IPS-NIHi7 (cell line): ENCODE results near the gene TMPRSS12.
"Not testable (repeated sequence)": the region's sequence is repeated elsewhere in the genome, so short reads cannot be mapped to it uniquely, and the experiment has no call there.

Source experiments
- DNase-seq: peaks from one replicate; pipeline ENCODE4 v3.0.0; 2012; ENCODE audit warnings: mixed read lengths; ENCODE audit errors: extremely low spot score

Gene TMPRSS12

DNA sequence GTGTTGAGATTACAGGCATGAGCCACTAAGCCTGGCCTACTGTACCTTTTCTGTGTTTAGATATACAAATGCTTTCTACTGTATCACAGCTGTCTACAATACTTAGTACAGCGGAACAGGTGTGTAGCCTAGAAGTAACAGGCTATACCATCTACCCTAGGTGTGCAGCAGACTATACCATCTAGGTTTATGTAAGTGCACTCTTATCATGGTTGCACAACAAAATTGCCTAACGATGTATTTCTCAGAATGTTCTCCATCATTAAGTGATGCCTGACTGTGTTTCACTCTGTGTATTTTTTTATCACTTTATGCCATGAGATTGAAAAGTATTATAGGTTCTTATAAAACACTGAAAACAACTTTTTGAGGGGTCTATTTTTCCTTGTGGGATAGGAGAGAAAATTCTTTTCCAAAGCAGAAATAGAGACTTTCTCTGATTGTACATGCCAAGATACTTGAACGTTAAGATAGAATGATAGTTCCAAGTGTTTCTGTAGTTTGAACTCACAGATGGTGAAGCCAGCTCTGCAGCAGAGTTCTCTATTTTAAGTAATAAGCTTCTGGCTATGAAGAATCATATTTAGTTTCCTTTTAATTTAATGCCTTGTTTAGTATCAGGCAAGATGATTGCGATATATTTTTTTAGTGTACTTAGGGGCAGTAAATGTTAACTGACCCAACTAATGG, 17.0 kb downstream of the TMPRSS12 start:
- no peak for DNase-seq

GRCh38 chr12:50862316-50862715, 19.6 kb downstream of the TMPRSS12 start:
- no peak for DNase-seq

- no peak for DNase-seq
Observed at GRCh38 chr12:50865266-50865665, 22.5 kb downstream of the TMPRSS12 start.

- not testable (repeated sequence) for DNase-seq
Observed at GRCh38 chr12:50868881-50869280, 26.2 kb downstream of the TMPRSS12 start.

DNA sequence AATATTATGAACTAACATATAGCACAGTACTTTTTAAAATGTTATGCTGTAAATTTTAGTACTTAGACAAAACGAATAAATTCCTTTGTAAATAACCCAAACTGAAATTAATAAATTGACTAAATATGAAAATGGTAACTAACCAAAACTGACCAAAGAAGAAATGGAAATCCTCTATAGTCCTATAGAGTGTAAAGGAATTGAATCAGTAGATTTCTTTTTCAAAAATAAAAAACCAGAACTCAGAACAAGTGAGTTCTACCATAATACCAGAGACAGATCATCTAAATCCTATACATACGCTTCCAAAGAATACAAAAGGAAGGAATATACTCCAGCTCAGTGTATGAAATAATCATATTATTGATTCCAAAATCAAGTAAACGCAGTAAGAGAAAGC, 39.8 kb downstream of the TMPRSS12 start:
- no peak for DNase-seq

GRCh38 chr12:50887191-50887590, 44.5 kb downstream of the TMPRSS12 start:
- DNase-seq = no peak

- DNase-seq = no peak
Observed at GRCh38 chr12:50888666-50889065, 45.9 kb downstream of the TMPRSS12 start.

DNA sequence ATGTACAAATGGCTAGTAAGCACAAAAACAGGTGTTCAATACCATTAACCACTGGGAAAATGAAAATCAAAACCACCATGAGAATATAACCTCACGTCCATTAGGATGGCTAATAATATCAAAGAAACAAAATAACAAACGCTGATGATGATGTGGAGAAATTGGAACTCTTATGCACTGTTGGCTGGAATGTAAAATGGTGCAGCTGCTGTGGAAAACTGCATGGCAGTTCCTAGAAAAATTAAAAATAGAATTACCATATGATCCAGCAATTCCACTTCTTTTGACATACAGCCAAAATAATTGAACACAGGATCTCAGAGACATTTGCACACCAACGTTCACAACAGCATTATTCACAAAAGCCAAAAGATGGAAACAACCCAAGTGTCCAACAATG, 51.5 kb downstream of the TMPRSS12 start:
- DNase-seq = no peak

DNA sequence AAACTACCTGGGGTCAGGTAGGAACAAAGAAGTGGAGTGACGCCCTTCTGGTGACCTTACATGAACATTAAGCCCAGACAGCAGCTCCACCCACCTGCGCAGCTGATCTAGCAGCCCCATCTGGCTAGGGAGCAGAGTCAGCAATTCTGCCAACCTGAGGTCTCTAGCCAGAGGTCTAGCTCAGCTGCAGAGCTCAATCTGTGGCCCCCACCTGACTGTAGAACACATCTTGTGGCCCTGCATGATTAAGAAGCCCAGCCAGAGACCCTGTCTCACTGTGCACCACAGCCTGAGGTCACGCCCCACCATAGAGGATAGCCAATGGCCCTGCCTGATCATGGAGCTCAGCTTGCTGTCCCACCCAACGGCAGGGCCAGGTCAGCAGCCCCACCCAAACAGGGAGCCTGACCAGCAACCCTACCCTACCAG, 59.0 kb downstream of the TMPRSS12 start:
- no peak for DNase-seq

GRCh38 chr12:50908479-50908878, 65.8 kb downstream of the TMPRSS12 start:
- DNase-seq = not testable (repeated sequence)

DNA sequence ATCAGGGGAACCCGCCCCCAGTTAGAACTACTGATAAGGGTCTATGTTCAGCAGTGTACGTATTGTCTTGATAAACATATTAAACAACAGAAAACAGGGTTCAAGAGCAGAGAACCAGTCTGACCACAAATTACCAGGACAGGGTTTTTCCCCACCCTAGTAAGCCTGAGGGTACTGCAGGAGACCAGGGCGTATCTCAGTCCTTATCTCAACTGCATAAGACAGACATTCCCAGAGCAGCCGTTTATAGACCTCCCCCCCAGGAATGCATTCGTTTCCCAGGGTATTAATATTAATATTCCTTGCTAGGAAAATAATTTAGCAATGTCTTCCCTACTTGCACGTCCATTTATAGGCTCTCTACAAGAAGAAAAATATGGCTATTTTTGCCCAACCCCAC, 69.6 kb downstream of the TMPRSS12 start:
- not testable (repeated sequence) for DNase-seq

DNA sequence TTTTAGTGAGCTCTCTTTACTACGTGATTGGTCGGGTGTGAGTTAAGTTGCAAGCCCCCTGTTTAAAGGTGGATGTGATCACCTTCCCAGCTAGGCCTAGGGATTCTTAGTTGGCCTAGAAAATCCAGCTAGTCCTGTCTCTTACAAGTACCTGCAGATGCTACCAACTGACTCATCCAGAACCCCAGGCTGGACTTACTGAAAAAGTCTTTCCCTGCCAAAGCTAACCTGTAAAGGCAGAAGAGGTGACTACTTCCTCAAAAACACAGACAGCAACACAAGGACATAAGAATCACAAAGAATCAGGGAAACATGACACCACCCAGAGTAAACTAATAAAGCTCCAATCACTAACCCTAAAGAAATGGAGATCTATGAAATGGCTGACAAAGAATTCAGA, 70.5 kb downstream of the TMPRSS12 start:
- DNase-seq = no peak

- DNase-seq = no peak
Observed at GRCh38 chr12:50914872-50915484, 72.3 kb downstream of the TMPRSS12 start.

DNA sequence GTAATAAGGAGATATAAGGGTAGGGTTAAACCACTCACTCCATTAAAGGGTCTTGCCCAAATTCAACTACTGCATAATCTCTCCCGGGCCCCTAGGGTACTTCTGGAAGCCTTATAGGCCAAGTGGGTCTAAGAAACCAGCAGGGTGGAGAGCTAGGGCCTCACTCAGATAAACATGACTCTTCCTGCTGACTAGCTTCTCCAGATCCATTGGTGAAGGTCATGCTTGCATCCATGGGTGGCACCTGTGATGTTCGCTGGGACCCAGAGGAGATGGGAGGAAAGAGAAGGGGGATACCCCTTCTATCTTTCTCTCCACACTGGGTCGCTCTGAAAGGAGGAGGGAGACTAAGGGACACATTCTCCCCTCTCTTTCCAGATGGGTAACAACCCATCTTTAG, 73.6 kb downstream of the TMPRSS12 start:
- no peak for DNase-seq

GRCh38 chr12:50918584-50919316, 76.0 kb downstream of the TMPRSS12 start:
- no peak for DNase-seq

DNA sequence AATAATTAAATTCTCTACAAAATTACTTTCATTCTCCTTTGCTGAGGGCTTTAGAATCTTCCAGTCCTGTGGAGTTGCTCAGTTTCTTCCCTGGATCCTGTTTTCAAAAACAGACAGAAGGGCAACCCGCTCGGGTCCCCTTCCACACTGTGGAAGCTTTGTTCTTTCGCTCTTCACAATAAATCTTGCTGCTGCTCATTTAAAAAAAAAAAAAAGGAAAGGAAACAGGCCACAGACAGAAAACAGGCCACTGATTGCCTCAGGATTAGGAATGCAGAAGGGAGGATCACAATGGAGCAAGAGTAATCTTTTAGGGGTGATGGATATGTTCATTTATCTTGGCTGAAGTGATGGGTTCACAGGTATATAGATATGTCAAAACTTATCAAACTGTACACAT, 80.1 kb downstream of the TMPRSS12 start:
- no peak for DNase-seq

- no peak for DNase-seq
Observed at GRCh38 chr12:50923361-50924130, 80.8 kb downstream of the TMPRSS12 start.

GRCh38 chr12:50924131-50924438, 81.4 kb downstream of the TMPRSS12 start:
- no peak for DNase-seq

- DNase-seq = peak; percentile 47
Observed at GRCh38 chr12:50924439-50925341, 82.0 kb downstream of the TMPRSS12 start.

GRCh38 chr12:50925342-50925651, 82.6 kb downstream of the TMPRSS12 start:
- no peak for DNase-seq

DNA sequence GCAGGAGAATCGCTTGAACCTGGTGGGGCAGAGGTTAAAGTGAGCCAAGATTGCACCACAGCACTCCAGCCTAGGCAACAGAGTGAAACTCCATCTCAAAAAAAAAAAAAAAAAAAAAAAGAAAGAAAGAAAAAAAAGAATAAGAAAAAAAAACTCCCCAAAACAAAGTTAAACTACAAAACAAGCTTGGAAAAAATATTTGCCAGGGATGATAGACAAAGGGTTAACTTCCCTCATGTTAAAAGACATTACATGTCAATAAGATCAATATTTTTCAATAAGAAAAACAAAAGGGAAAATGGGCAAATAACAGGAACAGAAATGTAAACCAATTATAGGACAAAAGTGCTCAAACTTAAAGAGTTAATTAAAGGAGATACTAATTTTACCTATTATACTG, 83.2 kb downstream of the TMPRSS12 start:
- DNase-seq = no peak
